ENCODE data around the gene ZNF532. TPM values are rescaled to one million over a fixed set of nuclear protein-coding genes. Genes with fewer than 3 reads are reported as not detected.

The ZNF532 gene
- total RNA-seq, 1 donor from 2014 or later: 137 TPM

DNA sequence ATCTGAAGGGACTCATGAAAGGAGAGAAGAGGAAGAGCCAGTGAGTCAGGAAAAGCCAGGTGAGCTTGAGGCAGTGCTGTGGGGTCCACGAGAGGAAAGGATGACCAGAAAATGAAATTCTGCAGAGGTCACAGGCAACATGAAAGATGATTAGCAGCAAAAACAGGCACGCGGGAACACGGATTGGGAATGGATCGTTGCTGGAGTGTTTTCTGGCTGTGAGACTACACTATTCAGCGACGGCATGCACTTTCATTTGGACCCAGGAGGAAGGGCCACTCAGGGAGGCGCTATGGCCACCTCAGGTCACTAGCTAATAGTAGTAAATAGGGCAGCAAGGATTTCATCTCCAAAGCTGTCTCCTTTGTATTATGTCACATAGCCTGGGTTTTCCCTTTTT is 44.8 kb downstream of the ZNF532 start:
- no peaks in the 10 kb centered on the region for H3K9me3 ChIP-seq (ENCODE audit: low read depth)
- H3K36me3 Mint-ChIP-seq: peaks cover 47% of the 10 kb centered on the region
- H3K36me3 ChIP-seq: peaks cover 4% of the 10 kb centered on the region
- peaks cover 39% of the 10 kb centered on the region for H3K4me1 ChIP-seq
- no peaks in the 10 kb centered on the region for H3K9me3 Mint-ChIP-seq
- H3K79me2 ChIP-seq (ENCODE audit: low read depth): peaks cover 100% of the 10 kb centered on the region
- H3K27me3 Mint-ChIP-seq (ENCODE audit: insufficient read depth, low read depth): peaks cover 2% of the 10 kb centered on the region
- no peak overlapping the region for H3K4me3 ChIP-seq
- TF ChIP-seq CTCF (IDR thresholded peaks at IDR 0.05): no peak
- no peak for TF ChIP-seq EZH2 (IDR thresholded peaks at IDR 0.05)
- TF ChIP-seq EZH2phosphoT487 (IDR thresholded peaks at IDR 0.05): no peak
- peak overlapping the region; percentile 1 for H3K27ac ChIP-seq
- peaks cover 100% of the 10 kb centered on the region for H4K20me1 ChIP-seq (ENCODE audit: low read depth)
- H3K4me2 ChIP-seq: no peak overlapping the region
- no peak overlapping the region for H3K9ac ChIP-seq
- H2AFZ ChIP-seq (replicated peaks): no peak overlapping the region
- no peak overlapping the region for H3K4me3 Mint-ChIP-seq
- H3K27ac Mint-ChIP-seq: no peak overlapping the region
- H3K27me3 ChIP-seq: no peaks in the 10 kb centered on the region
- H3K4me1 Mint-ChIP-seq: peaks cover 44% of the 10 kb centered on the region
- no peak for DNase-seq (ENCODE audit: low spot score)
- H3F3A ChIP-seq (ENCODE audit: low read depth): peaks cover 10% of the 10 kb centered on the region

DNA sequence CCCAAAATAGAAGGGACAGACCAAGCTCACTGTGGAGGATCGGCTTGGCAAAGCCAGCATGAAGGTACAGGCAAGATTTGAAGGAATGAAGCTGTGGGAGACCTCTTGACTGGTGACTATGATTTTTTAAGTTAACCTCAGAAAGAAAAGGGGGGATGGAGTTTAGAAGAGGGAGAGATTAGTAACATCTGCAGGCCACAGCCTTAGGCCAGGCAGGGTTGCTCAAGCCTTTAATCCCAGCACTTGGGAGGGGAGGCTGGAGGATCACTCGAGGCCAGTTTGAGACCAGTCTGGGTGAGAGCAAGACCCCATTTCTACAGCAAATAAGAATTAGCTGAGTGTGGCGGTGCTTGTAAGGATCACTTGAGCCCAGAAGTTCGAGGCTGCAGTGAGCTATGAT is 46.6 kb downstream of the ZNF532 start:
- Mint-ChIP-seq H3K4me3 (no peak overlapping the region), H3K27me3 (ENCODE audit: insufficient read depth, low read depth) (peaks cover 2% of the 10 kb centered on the region)
- no peak overlapping the region for H3K4me2 ChIP-seq

GRCh38 chr18:58911766-58912165 is 47.1 kb downstream of the ZNF532 start:
- peaks cover 2% of the 10 kb centered on the region for H3K27me3 Mint-ChIP-seq (ENCODE audit: insufficient read depth, low read depth)
- peaks cover 100% of the 10 kb centered on the region for H3K79me2 ChIP-seq (ENCODE audit: low read depth)

More for the DNA sequence above, 46.6 kb downstream of the ZNF532 start:
- H3K9me3 ChIP-seq (ENCODE audit: low read depth): no peaks in the 10 kb centered on the region
- no peak for DNase-seq (ENCODE audit: low spot score)
- no peak overlapping the region for H3K9ac ChIP-seq
- peaks cover 10% of the 10 kb centered on the region for H3F3A ChIP-seq (ENCODE audit: low read depth)
- H3K27me3 ChIP-seq: no peaks in the 10 kb centered on the region
- Mint-ChIP-seq H3K4me1 (peaks cover 59% of the 10 kb centered on the region), H3K9me3 (peaks cover 7% of the 10 kb centered on the region), H3K27ac (peak overlapping the region; percentile 94), H3K36me3 (peaks cover 47% of the 10 kb centered on the region)
- H2AFZ ChIP-seq (replicated peaks): no peak overlapping the region
- no peak overlapping the region for H3K4me3 ChIP-seq
- peaks cover 100% of the 10 kb centered on the region for H4K20me1 ChIP-seq (ENCODE audit: low read depth)
- H3K4me1 ChIP-seq: peaks cover 52% of the 10 kb centered on the region
- H3K79me2 ChIP-seq (ENCODE audit: low read depth): peaks cover 100% of the 10 kb centered on the region
- H3K36me3 ChIP-seq: peaks cover 4% of the 10 kb centered on the region
- peak overlapping the region; percentile 34 for H3K27ac ChIP-seq
- TF ChIP-seq EZH2 (IDR thresholded peaks at IDR 0.05) (no peak), CTCF (IDR thresholded peaks at IDR 0.05) (no peak), EZH2phosphoT487 (IDR thresholded peaks at IDR 0.05) (no peak)

DNA sequence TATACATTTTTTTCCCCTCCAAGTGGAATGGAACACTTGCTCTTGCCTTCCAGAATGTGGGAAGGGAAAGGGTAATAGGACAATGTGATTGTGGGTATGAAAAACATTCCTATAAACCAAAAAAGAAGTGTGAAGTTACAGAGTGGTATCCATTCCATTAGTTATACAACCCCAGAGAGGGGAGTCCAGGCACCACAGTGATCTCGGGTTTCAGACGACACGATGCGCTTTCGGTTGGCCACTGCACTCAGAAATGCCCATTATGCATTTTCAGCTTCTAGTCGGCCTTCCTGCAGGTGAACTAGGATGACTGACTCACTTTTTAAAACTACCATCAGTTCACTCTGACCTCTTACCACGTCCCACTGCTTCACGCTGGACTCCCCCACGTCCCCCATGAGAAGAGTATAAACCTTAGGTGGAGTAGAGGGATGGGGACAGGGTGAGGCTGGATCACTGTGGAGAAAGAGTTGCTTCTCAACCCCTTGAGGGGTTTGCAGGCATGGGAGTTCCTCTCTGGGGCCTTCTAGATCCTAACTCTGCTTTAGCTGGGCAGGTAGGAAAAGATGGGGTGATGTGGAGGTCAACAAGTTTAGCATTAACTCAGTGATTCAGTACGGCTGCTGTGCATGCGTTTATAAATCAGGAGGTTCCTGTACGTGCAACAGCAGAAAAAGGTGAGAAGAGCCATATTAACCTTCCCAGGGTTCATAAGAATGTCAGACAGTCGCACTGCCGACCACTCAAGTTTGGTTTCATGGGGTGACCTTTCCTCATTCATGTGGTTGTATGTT is 50.5 kb downstream of the ZNF532 start:
- Histone ChIP-seq H3K9me3 (ENCODE audit: low read depth) (no peaks in the 10 kb centered on the region), H3K9ac (no peak overlapping the region), H3F3A (ENCODE audit: low read depth) (peaks cover 5% of the 10 kb centered on the region), H2AFZ (replicated peaks) (no peak overlapping the region), H4K20me1 (ENCODE audit: low read depth) (peaks cover 89% of the 10 kb centered on the region), H3K79me2 (ENCODE audit: low read depth) (peaks cover 100% of the 10 kb centered on the region), H3K36me3 (peaks cover 9% of the 10 kb centered on the region), H3K4me2 (no peak overlapping the region), H3K4me1 (peaks cover 43% of the 10 kb centered on the region), H3K4me3 (no peak overlapping the region), H3K27ac (no peak overlapping the region), H3K27me3 (no peaks in the 10 kb centered on the region)
- peaks cover 7% of the 10 kb centered on the region for H3K9me3 Mint-ChIP-seq
- H3K4me3 Mint-ChIP-seq: no peak overlapping the region
- H3K36me3 Mint-ChIP-seq: peaks cover 67% of the 10 kb centered on the region
- H3K27me3 Mint-ChIP-seq (ENCODE audit: insufficient read depth, low read depth): no peaks in the 10 kb centered on the region
- H3K4me1 Mint-ChIP-seq: peaks cover 43% of the 10 kb centered on the region
- peak overlapping the region; percentile 48 for H3K27ac Mint-ChIP-seq
- TF ChIP-seq EZH2 (IDR thresholded peaks at IDR 0.05): no peak
- TF ChIP-seq EZH2phosphoT487 (IDR thresholded peaks at IDR 0.05): no peak
- no peak for TF ChIP-seq CTCF (IDR thresholded peaks at IDR 0.05)
- DNase-seq (ENCODE audit: low spot score): no peak

More at GRCh38 chr18:58911766-58912165, 47.1 kb downstream of the ZNF532 start:
- H3K9ac ChIP-seq: no peak overlapping the region
- no peaks in the 10 kb centered on the region for H3K9me3 ChIP-seq (ENCODE audit: low read depth)
- peaks cover 5% of the 10 kb centered on the region for H3K36me3 ChIP-seq
- peak overlapping the region; percentile 94 for H3K27ac Mint-ChIP-seq
- H3K27me3 ChIP-seq: no peaks in the 10 kb centered on the region
- H3F3A ChIP-seq (ENCODE audit: low read depth): peaks cover 10% of the 10 kb centered on the region
- H3K4me3 ChIP-seq: no peak overlapping the region
- no peak for DNase-seq (ENCODE audit: low spot score)
- TF ChIP-seq EZH2 (IDR thresholded peaks at IDR 0.05): no peak
- H2AFZ ChIP-seq (replicated peaks): no peak overlapping the region
- no peak overlapping the region for H3K4me3 Mint-ChIP-seq
- peaks cover 49% of the 10 kb centered on the region for H3K36me3 Mint-ChIP-seq
- peaks cover 100% of the 10 kb centered on the region for H4K20me1 ChIP-seq (ENCODE audit: low read depth)
- peaks cover 7% of the 10 kb centered on the region for H3K9me3 Mint-ChIP-seq
- peak overlapping the region; percentile 31 for H3K27ac ChIP-seq
- no peak overlapping the region for H3K4me2 ChIP-seq
- peaks cover 59% of the 10 kb centered on the region for H3K4me1 Mint-ChIP-seq
- H3K4me1 ChIP-seq: peaks cover 52% of the 10 kb centered on the region
